Endometrium (tissue), 2 donors: Measurements from ENCODE around the gene ZNF212.

Source experiments
- FAIRE-seq: peaks from 2 replicates; lab custom pipeline; 2012; peaks lifted over from hg19 to GRCh38; lab: Jason Lieb, UNC
- donor health status: control.
- donor health status: control.

Gene ZNF212

GRCh38 chr7:149285603-149286002 lies 46.2 kb downstream of the ZNF212 start:
- no peak for FAIRE-seq

- FAIRE-seq = no peak
Measured at GRCh38 chr7:149286811-149287400, 47.5 kb downstream of the ZNF212 start.

GRCh38 chr7:149287622-149288021 lies 48.2 kb downstream of the ZNF212 start:
- FAIRE-seq = no peak

GRCh38 chr7:149289262-149289661 lies 49.8 kb downstream of the ZNF212 start:
- no peak for FAIRE-seq

- no peak for FAIRE-seq
Measured at GRCh38 chr7:149289856-149290255, 50.4 kb downstream of the ZNF212 start.

GRCh38 chr7:149291036-149291780 lies 51.8 kb downstream of the ZNF212 start:
- FAIRE-seq = no peak

- FAIRE-seq = no peak
Measured at GRCh38 chr7:149291781-149292461, 52.5 kb downstream of the ZNF212 start.

- FAIRE-seq = no peak
Measured at GRCh38 chr7:149292462-149292823, 53.0 kb downstream of the ZNF212 start.

- FAIRE-seq = no peak
Measured at GRCh38 chr7:149293338-149293737, 53.9 kb downstream of the ZNF212 start.

- FAIRE-seq = no peak
Measured at GRCh38 chr7:149293946-149294633, 54.6 kb downstream of the ZNF212 start.

- no peak for FAIRE-seq
Measured at GRCh38 chr7:149294634-149295480, 55.4 kb downstream of the ZNF212 start.

- no peak for FAIRE-seq
Measured at GRCh38 chr7:149295481-149295850, 56.0 kb downstream of the ZNF212 start.

- no peak for FAIRE-seq
Measured at GRCh38 chr7:149296368-149296767, 56.9 kb downstream of the ZNF212 start.

GRCh38 chr7:149297034-149297755 lies 57.7 kb downstream of the ZNF212 start:
- no peak for FAIRE-seq

GRCh38 chr7:149300620-149301285 lies 61.3 kb downstream of the ZNF212 start:
- no peak for FAIRE-seq

GRCh38 chr7:149302222-149302621 lies 62.8 kb downstream of the ZNF212 start:
- no peak for FAIRE-seq

- FAIRE-seq = no peak
Measured at GRCh38 chr7:149302865-149303264, 63.4 kb downstream of the ZNF212 start.

- no peak for FAIRE-seq
Measured at GRCh38 chr7:149304006-149304405, 64.6 kb downstream of the ZNF212 start.
